ENCODE results near the gene FOXP1.

Gene FOXP1

DNA sequence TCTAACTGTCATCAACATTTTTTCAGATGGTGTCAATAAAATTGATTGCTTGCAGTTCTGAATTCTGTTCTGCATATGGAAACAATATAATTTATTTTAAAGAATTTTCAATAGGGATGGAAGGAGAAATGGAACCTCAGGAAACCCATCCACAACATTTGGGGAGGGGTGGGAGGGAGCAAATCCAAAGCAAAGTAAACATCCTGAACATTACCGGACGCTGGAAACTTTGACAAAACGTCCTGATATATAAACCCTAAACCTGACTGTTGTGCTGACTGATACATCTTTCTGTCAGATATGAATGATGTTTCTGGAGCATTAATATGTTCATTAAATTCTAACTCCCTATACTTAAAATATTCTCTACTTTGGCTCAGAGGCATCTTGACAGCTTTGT, 479.0 kb downstream of the FOXP1 start:
- no peak for DNase-seq (ENCODE audit: low read depth in 2 of 2)

- DNase-seq (ENCODE audit: low read depth in 2 of 2): no peak
Observed at GRCh38 chr3:71104121-71104541, 479.4 kb downstream of the FOXP1 start.

GRCh38 chr3:71103430-71103921, 480.1 kb downstream of the FOXP1 start:
- DNase-seq (ENCODE audit: low read depth in 2 of 2): no peak

- DNase-seq (ENCODE audit: low read depth in 2 of 2): no peak
Observed at GRCh38 chr3:71102111-71102983, 481.2 kb downstream of the FOXP1 start.

GRCh38 chr3:71101626-71102025, 481.9 kb downstream of the FOXP1 start:
- no peak for DNase-seq (ENCODE audit: low read depth in 2 of 2)

GRCh38 chr3:71101014-71101413, 482.5 kb downstream of the FOXP1 start:
- DNase-seq (ENCODE audit: low read depth in 2 of 2): no peak

- DNase-seq (ENCODE audit: low read depth in 2 of 2): no peak
Observed at GRCh38 chr3:71099997-71100719, 483.4 kb downstream of the FOXP1 start.

DNA sequence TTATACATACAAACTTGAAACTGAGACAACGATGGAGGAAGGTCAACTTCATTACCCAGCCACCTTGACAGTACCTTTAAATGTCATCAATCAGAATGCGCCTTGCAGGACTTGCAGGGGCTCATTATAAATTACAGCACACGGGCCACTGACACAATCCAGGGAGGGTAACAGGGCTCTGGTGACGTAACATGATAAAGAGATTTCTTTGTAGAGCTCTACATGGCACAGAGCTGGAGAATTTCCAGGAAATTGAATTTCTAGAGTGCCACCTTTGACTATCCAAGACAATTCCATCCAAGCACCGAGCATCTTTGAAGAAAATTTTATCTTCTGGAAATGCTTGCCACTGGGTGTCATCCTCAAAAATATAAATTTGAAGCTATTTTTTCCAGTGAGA, 486.0 kb downstream of the FOXP1 start:
- DNase-seq (ENCODE audit: low read depth in 2 of 2): no peak

- DNase-seq (ENCODE audit: low read depth in 2 of 2): no peak
Observed at GRCh38 chr3:71095511-71096291, 487.8 kb downstream of the FOXP1 start.

- no peak for DNase-seq (ENCODE audit: low read depth in 2 of 2)
Observed at GRCh38 chr3:71094658-71095209, 488.8 kb downstream of the FOXP1 start.

DNA sequence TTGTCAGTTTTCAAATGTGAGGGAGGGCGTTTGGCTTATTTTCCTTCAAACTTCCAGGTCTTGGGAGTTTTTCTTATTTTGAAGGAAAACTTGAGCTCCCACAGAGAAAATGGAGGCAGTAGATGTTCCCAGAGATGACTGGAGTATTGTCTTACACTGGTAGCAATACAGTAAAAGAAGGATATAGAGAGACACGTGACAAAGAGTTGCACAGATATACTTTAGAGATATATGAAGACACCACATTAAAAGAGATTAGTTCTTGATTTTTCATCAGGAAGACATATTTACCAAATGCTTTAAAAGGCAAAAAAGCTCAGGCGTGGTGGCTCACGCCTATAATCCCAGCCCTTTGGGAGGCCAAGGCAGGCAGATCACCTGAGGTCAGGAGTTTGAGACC, 490.9 kb downstream of the FOXP1 start:
- DNase-seq (ENCODE audit: low read depth in 2 of 2): no peak

DNA sequence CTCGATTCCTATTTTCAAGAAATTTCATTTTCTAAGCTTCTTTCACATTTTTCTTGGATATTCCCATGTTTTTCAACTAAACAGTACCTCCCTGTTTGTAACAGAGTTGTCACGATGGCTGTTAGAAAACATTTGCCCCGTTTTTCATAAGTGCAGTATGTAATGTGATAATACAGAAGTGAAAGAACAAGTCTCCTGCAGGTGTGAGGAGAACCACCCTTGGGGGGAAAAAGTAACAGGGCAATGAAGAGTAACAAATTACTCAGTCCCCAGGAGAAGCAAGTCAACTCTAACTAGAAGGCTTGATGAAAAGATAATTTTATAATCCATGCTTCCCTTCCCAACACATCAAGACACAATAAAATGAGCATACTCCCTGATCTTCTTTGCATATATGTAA, 493.3 kb downstream of the FOXP1 start:
- DNase-seq (ENCODE audit: low read depth in 2 of 2): no peak

- no peak for DNase-seq (ENCODE audit: low read depth in 2 of 2)
Observed at GRCh38 chr3:71089271-71089847, 494.2 kb downstream of the FOXP1 start.

DNA sequence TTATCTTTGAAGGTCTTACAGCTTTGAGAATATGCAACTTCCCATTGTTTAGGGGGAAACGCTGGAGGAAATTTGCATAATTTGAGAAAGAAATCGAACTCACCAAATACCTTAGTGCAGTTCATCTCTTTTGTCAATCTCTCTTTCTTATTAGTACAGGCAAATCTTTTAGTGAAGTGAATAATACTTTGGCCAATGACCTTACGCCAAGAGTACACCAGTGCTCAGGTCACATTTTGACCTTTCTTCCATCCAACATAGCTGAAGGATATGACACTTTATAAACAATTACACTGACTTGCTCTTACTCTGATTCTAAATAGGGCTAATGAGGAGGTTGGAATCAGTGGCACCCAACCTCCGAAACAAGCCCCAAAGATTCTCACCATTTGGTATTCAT, 494.8 kb downstream of the FOXP1 start:
- DNase-seq (ENCODE audit: low read depth in 2 of 2): no peak

- DNase-seq (ENCODE audit: low read depth in 2 of 2): no peak
Observed at GRCh38 chr3:71088019-71088708, 495.4 kb downstream of the FOXP1 start.

GRCh38 chr3:71087143-71088018, 496.1 kb downstream of the FOXP1 start:
- no peak for DNase-seq (ENCODE audit: low read depth in 2 of 2)

DNA sequence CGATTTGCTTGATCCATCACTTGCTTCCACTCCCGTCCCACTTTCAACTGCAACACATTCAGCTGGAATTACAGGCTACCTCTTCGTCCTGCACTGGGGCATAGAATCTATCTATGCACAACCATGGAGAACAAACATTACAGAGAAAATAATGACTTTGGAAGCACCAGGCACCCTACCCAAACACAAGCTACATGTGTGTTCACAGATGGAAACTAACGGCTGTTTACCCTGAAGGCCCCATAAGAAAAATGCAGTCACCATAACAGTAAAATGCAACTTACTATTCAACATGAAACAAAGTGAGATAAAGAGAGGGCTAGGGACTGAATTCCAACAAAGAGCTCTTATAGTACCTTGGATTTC, 496.8 kb downstream of the FOXP1 start:
- no peak for DNase-seq (ENCODE audit: low read depth in 2 of 2)

- DNase-seq (ENCODE audit: low read depth in 2 of 2): no peak
Observed at GRCh38 chr3:71083726-71084131, 499.8 kb downstream of the FOXP1 start.

DNA sequence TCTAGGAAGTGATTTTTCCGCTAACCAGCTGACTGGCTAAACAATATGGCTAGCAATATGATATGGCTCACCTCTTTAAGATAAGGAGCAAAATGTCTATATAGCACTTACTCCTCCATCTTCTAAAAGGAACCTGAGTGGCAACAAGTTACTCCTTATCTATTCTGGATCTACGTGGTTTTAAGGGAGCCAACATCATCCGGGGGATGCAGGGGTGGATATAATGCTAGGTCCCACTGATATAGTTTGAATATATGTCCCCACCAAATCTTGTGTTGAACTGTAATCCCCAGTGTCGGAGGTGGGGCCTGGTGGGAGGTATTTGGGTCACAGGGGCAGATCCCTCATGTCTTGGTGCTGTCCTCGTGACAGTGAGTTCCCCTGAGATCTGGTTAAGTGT, 500.7 kb downstream of the FOXP1 start:
- DNase-seq (ENCODE audit: low read depth in 2 of 2): no peak

DNA sequence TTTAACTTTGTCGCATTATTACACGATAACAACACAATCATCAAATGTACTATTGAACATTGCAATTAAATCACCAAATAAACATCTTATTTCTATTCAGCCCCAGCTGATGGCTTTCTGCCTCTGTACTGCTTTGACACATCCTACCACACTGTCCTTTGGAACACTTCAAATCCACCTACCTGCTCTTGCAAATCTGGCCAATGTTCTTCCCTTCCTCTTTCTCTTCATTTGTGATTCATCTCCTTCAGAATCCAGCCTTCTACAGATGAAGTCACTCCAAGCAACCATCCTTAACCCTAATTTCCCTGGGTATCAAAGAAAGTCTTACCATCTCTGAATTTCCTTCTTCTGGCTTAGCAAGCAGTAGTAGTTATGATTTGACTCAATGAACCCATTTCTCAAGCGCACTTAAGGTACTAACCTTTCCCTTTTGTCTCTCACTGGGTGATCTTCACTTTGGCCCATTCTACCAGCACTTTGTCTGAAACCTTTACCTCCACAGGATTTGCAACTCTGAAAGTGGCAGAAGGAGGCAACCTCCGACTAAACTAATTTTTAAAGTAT, 502.9 kb downstream of the FOXP1 start:
- DNase-seq (ENCODE audit: low read depth in 2 of 2): no peak
